ENCODE data around the gene GBX2. TPM values are rescaled to one million over a fixed set of nuclear protein-coding genes. Genes with fewer than 3 reads are reported as not detected.

The GBX2 gene
- total RNA-seq, 1 donor from 2014 or later: 0.84 TPM

GRCh38 chr2:236120829-236121228 is 47.4 kb downstream of the GBX2 start:
- Histone ChIP-seq H3K36me3 (ENCODE audit: control insufficient read depth, insufficient read depth, low read length) (no peaks in the 10 kb centered on the region), H3K4me3 (ENCODE audit: low read depth, low read length) (no peak overlapping the region), H3K27me3 (ENCODE audit: control insufficient read depth, insufficient read depth, low read length) (no peaks in the 10 kb centered on the region)
- no peak for DNase-seq (ENCODE audit: low read depth)
- TF ChIP-seq CTCF (IDR thresholded peaks at IDR 0.05; ENCODE audit: insufficient read depth, low read length, poor library complexity, severe bottlenecking): no peak

GRCh38 chr2:236120141-236120601 is 48.0 kb downstream of the GBX2 start:
- no peak for TF ChIP-seq CTCF (IDR thresholded peaks at IDR 0.05; ENCODE audit: insufficient read depth, low read length, poor library complexity, severe bottlenecking)
- DNase-seq (ENCODE audit: low read depth): no peak
- H3K4me3 ChIP-seq (ENCODE audit: low read depth, low read length): no peak overlapping the region
- H3K27me3 ChIP-seq (ENCODE audit: control insufficient read depth, insufficient read depth, low read length): no peaks in the 10 kb centered on the region
- no peaks in the 10 kb centered on the region for H3K36me3 ChIP-seq (ENCODE audit: control insufficient read depth, insufficient read depth, low read length)

- TF ChIP-seq CTCF (IDR thresholded peaks at IDR 0.05; ENCODE audit: insufficient read depth, low read length, poor library complexity, severe bottlenecking): no peak
Observed at GRCh38 chr2:236119476-236119875, 48.7 kb downstream of the GBX2 start.

GRCh38 chr2:236119003-236119402 is 49.2 kb downstream of the GBX2 start:
- no peak for TF ChIP-seq CTCF (IDR thresholded peaks at IDR 0.05; ENCODE audit: insufficient read depth, low read length, poor library complexity, severe bottlenecking)

More at GRCh38 chr2:236119476-236119875, 48.7 kb downstream of the GBX2 start:
- no peak for DNase-seq (ENCODE audit: low read depth)
- no peak overlapping the region for H3K4me3 ChIP-seq (ENCODE audit: low read depth, low read length)
- no peaks in the 10 kb centered on the region for H3K36me3 ChIP-seq (ENCODE audit: control insufficient read depth, insufficient read depth, low read length)
- no peaks in the 10 kb centered on the region for H3K27me3 ChIP-seq (ENCODE audit: control insufficient read depth, insufficient read depth, low read length)

GRCh38 chr2:236117861-236118269 is 50.3 kb downstream of the GBX2 start:
- no peak for DNase-seq (ENCODE audit: low read depth)
- Histone ChIP-seq H3K36me3 (ENCODE audit: control insufficient read depth, insufficient read depth, low read length) (no peaks in the 10 kb centered on the region), H3K27me3 (ENCODE audit: control insufficient read depth, insufficient read depth, low read length) (no peaks in the 10 kb centered on the region), H3K4me3 (ENCODE audit: low read depth, low read length) (no peak overlapping the region)
- TF ChIP-seq CTCF (IDR thresholded peaks at IDR 0.05; ENCODE audit: insufficient read depth, low read length, poor library complexity, severe bottlenecking): no peak

More at GRCh38 chr2:236119003-236119402, 49.2 kb downstream of the GBX2 start:
- Histone ChIP-seq H3K27me3 (ENCODE audit: control insufficient read depth, insufficient read depth, low read length) (no peaks in the 10 kb centered on the region), H3K36me3 (ENCODE audit: control insufficient read depth, insufficient read depth, low read length) (no peaks in the 10 kb centered on the region), H3K4me3 (ENCODE audit: low read depth, low read length) (no peak overlapping the region)
- no peak for DNase-seq (ENCODE audit: low read depth)

GRCh38 chr2:236117401-236117800 is 50.8 kb downstream of the GBX2 start:
- Histone ChIP-seq H3K27me3 (ENCODE audit: control insufficient read depth, insufficient read depth, low read length) (no peaks in the 10 kb centered on the region), H3K36me3 (ENCODE audit: control insufficient read depth, insufficient read depth, low read length) (no peaks in the 10 kb centered on the region), H3K4me3 (ENCODE audit: low read depth, low read length) (no peak overlapping the region)
- DNase-seq (ENCODE audit: low read depth): no peak
- TF ChIP-seq CTCF (IDR thresholded peaks at IDR 0.05; ENCODE audit: insufficient read depth, low read length, poor library complexity, severe bottlenecking): no peak

Data from kidney epithelial cell (primary cell).